ENCODE data around the gene TMX3. TPM values are rescaled to one million over a fixed set of nuclear protein-coding genes. Genes with fewer than 3 reads are reported as not detected.

Gene TMX3
- total RNA-seq, 2 experiments from 2014 or later = 30.9 to 33.3 TPM

DNA sequence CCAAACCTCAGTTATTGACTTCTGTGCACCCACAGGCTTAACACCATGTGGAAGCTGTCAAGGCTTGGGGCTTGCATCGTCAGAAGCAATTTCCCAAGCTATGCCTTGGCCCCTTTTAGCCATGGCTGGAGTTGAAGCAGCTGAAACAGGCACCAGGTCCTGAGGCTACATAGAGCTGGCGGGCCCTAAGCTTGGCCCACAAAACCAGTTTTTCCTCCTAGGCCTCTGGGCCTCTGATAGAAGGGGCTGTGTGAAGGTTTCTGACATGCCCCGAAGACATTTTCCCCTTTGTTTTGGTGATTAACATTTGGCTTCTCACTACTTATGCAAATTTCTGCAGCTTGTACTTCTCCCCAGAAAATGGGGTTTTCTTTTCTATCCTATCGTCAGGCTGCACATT lies 9.1 kb upstream of the TMX3 start:
- DNase-seq = no peak
- H3K27me3 Mint-ChIP-seq = no peaks in the 10 kb centered on the region
- ChIA-PET CTCF (interaction anchor here (1.5 kb wide), 1 partner anchor 24 kb away, joined by 3 read pairs; no protein-coding TSS in a partner anchor), POLR2A (no interaction called here)
- H3K27me3 ChIP-seq (ENCODE audit: control insufficient read depth in 1 of 2, insufficient read depth in 2 of 2, low read length in 2 of 2) = no peaks in the 10 kb centered on the region
- H3K36me3 Mint-ChIP-seq (ENCODE audit: low read depth) = peaks cover 4% of the 10 kb centered on the region
- H3K9me3 ChIP-seq (ENCODE audit: control insufficient read depth in 1 of 2, insufficient read depth in 1 of 2, low read length in 2 of 2) = no peaks in the 10 kb centered on the region
- ATAC-seq (ENCODE audit: poor library complexity) = no peak
- no peaks in the 10 kb centered on the region for H3K9me3 Mint-ChIP-seq
- no peaks in the 10 kb centered on the region for H3K36me3 ChIP-seq (ENCODE audit: insufficient read depth, low read length)
- H3K4me1 ChIP-seq (ENCODE audit: insufficient read depth, low read length) = no peaks in the 10 kb centered on the region
- intact Hi-C loops (cut with DNase I, micrococcal nuclease) = loop anchor here in 1 of 2 experiments (5.0 kb wide), 1 partner anchor 1212 kb away; no protein-coding TSS in a partner anchor
- H3K4me3 ChIP-seq (ENCODE audit: low read length) = no peak overlapping the region
- no peak overlapping the region for H3K27ac ChIP-seq (ENCODE audit: low read depth in 1 of 2, low read length in 2 of 2)
- H3K4me3 Mint-ChIP-seq = peak overlapping the region; percentile 31
- peaks cover 25% of the 10 kb centered on the region for H3K4me1 Mint-ChIP-seq (ENCODE audit: low read depth)
- no peak overlapping the region for H3K27ac Mint-ChIP-seq
- TF ChIP-seq, protein P1, sequence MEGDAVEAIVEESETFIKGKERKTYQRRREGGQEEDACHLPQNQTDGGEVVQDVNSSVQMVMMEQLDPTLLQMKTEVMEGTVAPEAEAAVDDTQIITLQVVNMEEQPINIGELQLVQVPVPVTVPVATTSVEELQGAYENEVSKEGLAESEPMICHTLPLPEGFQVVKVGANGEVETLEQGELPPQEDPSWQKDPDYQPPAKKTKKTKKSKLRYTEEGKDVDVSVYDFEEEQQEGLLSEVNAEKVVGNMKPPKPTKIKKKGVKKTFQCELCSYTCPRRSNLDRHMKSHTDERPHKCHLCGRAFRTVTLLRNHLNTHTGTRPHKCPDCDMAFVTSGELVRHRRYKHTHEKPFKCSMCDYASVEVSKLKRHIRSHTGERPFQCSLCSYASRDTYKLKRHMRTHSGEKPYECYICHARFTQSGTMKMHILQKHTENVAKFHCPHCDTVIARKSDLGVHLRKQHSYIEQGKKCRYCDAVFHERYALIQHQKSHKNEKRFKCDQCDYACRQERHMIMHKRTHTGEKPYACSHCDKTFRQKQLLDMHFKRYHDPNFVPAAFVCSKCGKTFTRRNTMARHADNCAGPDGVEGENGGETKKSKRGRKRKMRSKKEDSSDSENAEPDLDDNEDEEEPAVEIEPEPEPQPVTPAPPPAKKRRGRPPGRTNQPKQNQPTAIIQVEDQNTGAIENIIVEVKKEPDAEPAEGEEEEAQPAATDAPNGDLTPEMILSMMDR (IDR thresholded peaks at IDR 0.05) = no peak

DNA sequence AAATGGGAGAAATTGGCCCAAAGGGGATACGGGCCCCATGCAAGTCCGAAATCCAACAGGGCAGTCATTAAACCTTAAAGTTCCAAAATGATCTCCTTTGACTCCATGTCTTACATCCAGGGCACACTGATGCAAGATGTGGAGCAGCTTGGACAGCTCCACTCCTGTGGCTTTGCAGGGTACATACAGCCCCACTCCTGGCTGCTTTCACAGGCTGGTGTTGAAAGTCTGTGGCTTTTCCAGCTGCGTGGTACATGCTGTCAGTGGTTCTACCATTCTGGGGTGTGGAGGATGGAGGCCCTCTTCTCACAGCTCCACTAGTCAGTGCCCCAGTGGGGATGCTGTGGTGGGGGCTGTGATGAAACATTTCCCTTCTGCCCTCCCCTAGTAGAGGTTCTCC lies 8.6 kb upstream of the TMX3 start:
- no peak for ATAC-seq (ENCODE audit: poor library complexity)

DNA sequence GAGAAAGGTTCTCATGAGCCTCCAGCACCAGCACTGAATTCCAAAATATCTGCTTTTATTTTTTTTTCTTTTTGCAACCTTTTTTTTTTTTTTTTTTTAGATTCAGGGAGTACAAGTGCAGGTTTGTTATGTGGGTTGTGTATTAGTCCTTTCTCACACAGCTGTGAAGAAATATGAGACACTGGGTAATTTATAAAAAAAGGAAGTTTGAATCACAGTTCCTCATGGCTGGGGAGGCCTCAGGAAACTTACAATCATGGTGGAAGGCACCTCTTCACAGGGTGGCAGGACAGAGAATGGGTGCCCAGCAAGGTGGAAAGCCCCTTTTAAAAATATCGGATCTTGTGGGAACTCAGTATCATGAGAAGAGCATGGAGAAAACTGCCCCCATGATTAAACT lies 7.9 kb upstream of the TMX3 start:
- Mint-ChIP-seq H3K4me3 (no peak overlapping the region), H3K27me3 (no peaks in the 10 kb centered on the region), H3K9me3 (no peaks in the 10 kb centered on the region), H3K36me3 (ENCODE audit: low read depth) (peaks cover 4% of the 10 kb centered on the region), H3K4me1 (ENCODE audit: low read depth) (peaks cover 26% of the 10 kb centered on the region), H3K27ac (peak overlapping the region; percentile 88)
- DNase-seq = peak in 1 of 14 experiments; percentile 13
- ChIA-PET POLR2A (no interaction called here), CTCF (no interaction called here)
- TF ChIP-seq, protein P1 (IDR thresholded peaks at IDR 0.05) = no peak
- Histone ChIP-seq H3K36me3 (ENCODE audit: insufficient read depth, low read length) (no peaks in the 10 kb centered on the region), H3K4me3 (ENCODE audit: low read length) (no peak overlapping the region), H3K9me3 (ENCODE audit: control insufficient read depth in 1 of 2, insufficient read depth in 1 of 2, low read length in 2 of 2) (no peaks in the 10 kb centered on the region), H3K4me1 (ENCODE audit: insufficient read depth, low read length) (no peaks in the 10 kb centered on the region), H3K27me3 (ENCODE audit: control insufficient read depth in 1 of 2, insufficient read depth in 2 of 2, low read length in 2 of 2) (no peaks in the 10 kb centered on the region), H3K27ac (ENCODE audit: low read depth in 1 of 2, low read length in 2 of 2) (no peak overlapping the region)
- intact Hi-C loops (cut with DNase I, micrococcal nuclease) = loop anchor here in 1 of 2 experiments (5.0 kb wide), 1 partner anchor 1211 kb away; no protein-coding TSS in a partner anchor
- ATAC-seq (ENCODE audit: poor library complexity) = no peak

More for the DNA sequence above, 8.6 kb upstream of the TMX3 start:
- no peak overlapping the region for H3K27ac Mint-ChIP-seq
- Histone ChIP-seq H3K27ac (ENCODE audit: low read depth in 1 of 2, low read length in 2 of 2) (no peak overlapping the region), H3K36me3 (ENCODE audit: insufficient read depth, low read length) (no peaks in the 10 kb centered on the region), H3K4me3 (ENCODE audit: low read length) (no peak overlapping the region), H3K4me1 (ENCODE audit: insufficient read depth, low read length) (no peaks in the 10 kb centered on the region), H3K27me3 (ENCODE audit: control insufficient read depth in 1 of 2, insufficient read depth in 2 of 2, low read length in 2 of 2) (no peaks in the 10 kb centered on the region), H3K9me3 (ENCODE audit: control insufficient read depth in 1 of 2, insufficient read depth in 1 of 2, low read length in 2 of 2) (no peaks in the 10 kb centered on the region)
- H3K4me1 Mint-ChIP-seq (ENCODE audit: low read depth) = peaks cover 25% of the 10 kb centered on the region
- ChIA-PET CTCF (interaction anchor here (1.5 kb wide), 1 partner anchor 23 kb away, joined by 3 read pairs; no protein-coding TSS in a partner anchor), POLR2A (no interaction called here)
- H3K9me3 Mint-ChIP-seq = no peaks in the 10 kb centered on the region
- no peaks in the 10 kb centered on the region for H3K27me3 Mint-ChIP-seq
- intact Hi-C loops (cut with DNase I, micrococcal nuclease) = loop anchor here in 1 of 2 experiments (5.0 kb wide), 1 partner anchor 1211 kb away; no protein-coding TSS in a partner anchor
- TF ChIP-seq, protein P1 (IDR thresholded peaks at IDR 0.05) = no peak
- no peak for DNase-seq
- no peak overlapping the region for H3K4me3 Mint-ChIP-seq
- peaks cover 4% of the 10 kb centered on the region for H3K36me3 Mint-ChIP-seq (ENCODE audit: low read depth)

Measured in CD4-positive, alpha-beta T cell (primary cell).